Astrocyte (in vitro differentiated cells and primary cell): Measurements from ENCODE around the gene ARMH1.

Experiments
- CTCF ChIP-seq: IDR thresholded peaks from 2 replicates; pipeline ENCODE4 v1.5.1; 2011; ENCODE audit warnings: low read depth, mild to moderate bottlenecking, inconsistent platforms, low read length, moderate library complexity; ENCODE audit not compliant: insufficient read depth
- EZH2 ChIP-seq: IDR thresholded peaks from 2 replicates; pipeline ENCODE4 v1.6.1; 2012; ENCODE audit warnings: mild to moderate bottlenecking, low read length, inconsistent platforms; ENCODE audit not compliant: insufficient read depth

- TF ChIP-seq CTCF (no peak), EZH2 (no peak)
Observed at GRCh38 chr1:44760876-44761275, 86.4 kb downstream of the ARMH1 start.
